Keratinocyte (primary cell): ENCODE data around the gene GSKIP. TPM values are rescaled to one million over a fixed set of nuclear protein-coding genes. Genes with fewer than 3 reads are reported as not detected.

Source experiments
- DNase-seq: peaks from one replicate; pipeline ENCODE4 v3.0.0-alpha.2; 2011; ENCODE audit warnings: low read depth, missing footprints, low spot score
- FAIRE-seq: peaks from 2 replicates; lab custom pipeline; 2011; peaks lifted over from hg19 to GRCh38; lab: Jason Lieb, UNC
- H2AFZ ChIP-seq: 2 replicates; pipeline ENCODE4 v1.6.0; 2012; ENCODE audit warnings: low read length, control low read depth, inconsistent platforms; ENCODE audit not compliant: control insufficient read depth
- H3K27ac ChIP-seq: 2 replicates; pipeline ENCODE4 v1.5.1; 2011; ENCODE audit warnings: low read length; ENCODE audit not compliant: control insufficient read depth, insufficient read depth
- H3K27me3 ChIP-seq: 3 replicates; pipeline ENCODE4 v1.6.0; 2011; ENCODE audit warnings: low read length; ENCODE audit not compliant: control insufficient read depth, insufficient read depth; ENCODE audit errors: extremely low read depth
- H3K36me3 ChIP-seq, 2 experiments: 2 replicates in 1 of 2; 3 replicates in 1 of 2; pipeline ENCODE4 v1.5.1; 2011; ENCODE audit warnings: low read length in 2 of 2, mild to moderate bottlenecking in 1 of 2; ENCODE audit not compliant: control insufficient read depth in 2 of 2, insufficient read depth in 2 of 2; ENCODE audit errors: extremely low read depth in 1 of 2
- H3K4me1 ChIP-seq: 3 replicates; pipeline ENCODE4 v1.5.1; 2011; ENCODE audit warnings: low read length; ENCODE audit not compliant: control insufficient read depth, insufficient read depth; ENCODE audit errors: extremely low read depth
- H3K4me2 ChIP-seq: 3 replicates; pipeline ENCODE4 v1.6.0; 2011; ENCODE audit warnings: low read depth, low read length; ENCODE audit not compliant: control insufficient read depth, insufficient read depth; ENCODE audit errors: extremely low read depth
- H3K4me3 ChIP-seq, 3 experiments: fragments of 200-600 bp in 1 of 3; sonication (generic) in 1 of 3; 2 replicates in 2 of 3; 3 replicates in 1 of 3; pipeline ENCODE4 v1.5.1; 2011 to 2016; ENCODE audit warnings: low read length in 3 of 3, mild to moderate bottlenecking in 3 of 3, control low read depth in 2 of 3, inconsistent platforms in 1 of 3, low read depth in 1 of 3, mixed read lengths in 1 of 3, mixed run types in 1 of 3, moderate library complexity in 1 of 3; ENCODE audit not compliant: control insufficient read depth in 2 of 3, insufficient read depth in 2 of 3; ENCODE audit errors: extremely low read depth in 1 of 3
- H3K79me2 ChIP-seq: 2 replicates; pipeline ENCODE4 v1.6.0; 2012; ENCODE audit warnings: low read length; ENCODE audit not compliant: control insufficient read depth, insufficient read depth
- H3K9ac ChIP-seq: 3 replicates; pipeline ENCODE4 v1.6.0; 2011; ENCODE audit warnings: low read length; ENCODE audit not compliant: control insufficient read depth, insufficient read depth; ENCODE audit errors: extremely low read depth
- H3K9me1 ChIP-seq: 3 replicates; pipeline ENCODE4 v1.6.0; 2011; ENCODE audit warnings: low read length; ENCODE audit not compliant: control insufficient read depth, insufficient read depth; ENCODE audit errors: extremely low read depth
- H3K9me3 ChIP-seq: 2 replicates; pipeline ENCODE4 v1.5.1; 2012; ENCODE audit warnings: low read depth, low read length; ENCODE audit not compliant: control insufficient read depth
- H4K20me1 ChIP-seq: 3 replicates; pipeline ENCODE4 v1.6.0; 2011; ENCODE audit warnings: low read length; ENCODE audit not compliant: control insufficient read depth, insufficient read depth; ENCODE audit errors: extremely low read depth
- CTCF ChIP-seq, 3 experiments: IDR thresholded peaks in 1 of 3; conservative IDR thresholded peaks in 1 of 3; optimal IDR thresholded peaks in 1 of 3; 2 replicates in 2 of 3; 3 replicates in 1 of 3; pipeline versions ENCODE3 to v1.5.1; 2011; ENCODE audit warnings: low read length in 3 of 3, mild to moderate bottlenecking in 3 of 3, moderate library complexity in 2 of 3, control low read depth in 1 of 3, inconsistent platforms in 1 of 3; ENCODE audit not compliant: insufficient read depth in 2 of 3; ENCODE audit errors: extremely low read depth in 1 of 3
- EZH2 ChIP-seq: IDR thresholded peaks from one replicate; pipeline ENCODE4 v1.6.1; 2012; ENCODE audit warnings: inconsistent platforms, mild to moderate bottlenecking, low read length, moderate library complexity
- dilution Hi-C: fragments of 300-500 bp; cut with MboI; formaldehyde crosslinking; loops from one replicate; pipeline ENCODE4 v1.7.0; 2020; ENCODE audit warnings: low sequenced_read_pairs; ENCODE audit not compliant: extremely low pct_ligation_motif_present
- polyA plus RNA-seq, 5 experiments: library from polyadenylated mRNA; depleted of rRNA in 3 of 5; stranded (reverse) in 3 of 5; stranded (forward) in 1 of 5; unstranded in 1 of 5; fragments of >200 nt; gene quantifications; 1 replicate in 1 of 5; 2 replicates in 3 of 5; 3 replicates in 1 of 5; pipeline versions ENCODE4 v1.2.1 to v1.2.3, GENCODE V29; 2011 to 2012; ENCODE audit warnings: missing spikeins in 2 of 5, low read depth in 1 of 5, low replicate concordance in 1 of 5

Gene GSKIP
- polyA plus RNA-seq, 1 donor (not counting 4 experiments of a cell fraction or from before 2014, with no cell fraction given): 51.1 TPM

GRCh38 chr14:96423446-96424108 lies 60.3 kb downstream of the GSKIP start:
- Histone ChIP-seq H3K4me3 (peak overlapping the region in 2 of 3 experiments; percentile 38 to 58), H3K36me3 (no peaks in the 10 kb centered on the region), H4K20me1 (no peaks in the 10 kb centered on the region), H3K79me2 (no peaks in the 10 kb centered on the region), H3K4me2 (peak overlapping the region; percentile 95), H3K27ac (no peak overlapping the region), H2AFZ (peak overlapping the region; percentile 84), H3K9ac (no peak overlapping the region), H3K9me1 (no peaks in the 10 kb centered on the region), H3K9me3 (no peaks in the 10 kb centered on the region), H3K4me1 (peaks cover 6% of the 10 kb centered on the region), H3K27me3 (no peaks in the 10 kb centered on the region)
- TF ChIP-seq EZH2: no peak
- TF ChIP-seq CTCF (optimal IDR thresholded peaks at IDR 0.05 in 1 of 3, IDR thresholded peaks at IDR 0.05 in 1 of 3, conservative IDR thresholded peaks at IDR 0.05 in 1 of 3; ENCODE audit: extremely low read depth in 1 of 3, insufficient read depth in 2 of 3, low read length in 3 of 3): no peak
- DNase-seq (no peak), FAIRE-seq (no peak)
- dilution Hi-C loops: no loop called here

- H3K36me3 ChIP-seq: no peaks in the 10 kb centered on the region
- no peaks in the 10 kb centered on the region for H3K9me1 ChIP-seq
- DNase-seq (peak; percentile 17), FAIRE-seq (no peak)
- peak overlapping the region; percentile 95 for H3K4me2 ChIP-seq
- peak overlapping the region; percentile 84 for H2AFZ ChIP-seq
- H3K4me1 ChIP-seq: peaks cover 6% of the 10 kb centered on the region
- H3K27ac ChIP-seq: no peak overlapping the region
- TF ChIP-seq CTCF (optimal IDR thresholded peaks at IDR 0.05 in 1 of 3, IDR thresholded peaks at IDR 0.05 in 1 of 3, conservative IDR thresholded peaks at IDR 0.05 in 1 of 3; ENCODE audit: extremely low read depth in 1 of 3, insufficient read depth in 2 of 3, low read length in 3 of 3) (peak in 2 of 3 experiments; percentile 49 to 64), EZH2 (no peak)
- no peaks in the 10 kb centered on the region for H3K9me3 ChIP-seq
- no peaks in the 10 kb centered on the region for H3K27me3 ChIP-seq
- H4K20me1 ChIP-seq: no peaks in the 10 kb centered on the region
- no peaks in the 10 kb centered on the region for H3K79me2 ChIP-seq
- peak overlapping the region; percentile 21 to 58 (median 38) for H3K4me3 ChIP-seq
- dilution Hi-C loops: no loop called here
- no peak overlapping the region for H3K9ac ChIP-seq
Observed at GRCh38 chr14:96424109-96424989, 61.0 kb downstream of the GSKIP start.
